ENCODE measurements around the gene PHEX.

GRCh38 chrX:21989384-21989783, 42.7 kb upstream of the PHEX start:
- TF ChIP-seq CTCF (conservative IDR thresholded peaks at IDR 0.05) = no peak
- TF ChIP-seq ZFX (IDR thresholded peaks at IDR 0.05) = no peak

Measured in C4-2B (cell line).